ENCODE measurements around the gene CES3. TPM values are rescaled to one million over a fixed set of nuclear protein-coding genes. Genes with fewer than 3 reads are reported as not detected.

CES3 gene
- total RNA-seq, 1 donor: 0.54 TPM

DNA sequence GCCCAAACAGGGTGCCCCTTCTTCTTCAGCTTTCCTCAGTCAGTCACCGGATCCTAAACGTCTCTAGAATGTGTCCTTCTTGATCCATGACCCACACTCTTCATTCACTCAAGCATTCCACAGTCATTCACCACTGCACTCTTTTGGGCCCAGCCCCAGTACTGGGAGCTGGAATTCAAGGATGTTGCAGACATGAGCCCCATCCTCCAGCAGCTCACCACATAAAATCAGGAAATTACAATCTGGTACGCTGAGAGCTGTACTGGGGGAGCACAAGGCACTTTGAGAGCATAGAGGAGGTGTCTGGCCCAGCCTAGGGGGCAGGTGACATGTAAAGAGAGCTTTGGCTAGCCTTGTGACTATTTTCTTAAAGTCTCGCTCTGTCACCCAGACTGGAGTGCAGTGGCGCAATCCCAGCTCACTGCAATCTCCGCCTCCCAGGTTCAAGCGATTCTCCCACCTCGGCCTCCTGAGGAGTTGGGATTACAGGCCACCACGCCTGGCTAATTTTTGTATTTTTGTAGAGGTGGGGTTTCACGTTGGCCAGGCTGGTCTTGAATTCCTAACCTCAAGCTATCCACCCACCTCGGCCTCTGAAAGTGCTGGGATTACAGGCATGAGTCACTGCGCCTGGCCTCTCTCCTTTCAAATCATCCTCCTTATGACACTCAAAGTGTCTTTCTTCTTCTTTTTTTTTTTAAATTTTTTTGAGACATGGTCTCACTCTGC is 46.0 kb downstream of the CES3 start:
- TF ChIP-seq, protein P1, sequence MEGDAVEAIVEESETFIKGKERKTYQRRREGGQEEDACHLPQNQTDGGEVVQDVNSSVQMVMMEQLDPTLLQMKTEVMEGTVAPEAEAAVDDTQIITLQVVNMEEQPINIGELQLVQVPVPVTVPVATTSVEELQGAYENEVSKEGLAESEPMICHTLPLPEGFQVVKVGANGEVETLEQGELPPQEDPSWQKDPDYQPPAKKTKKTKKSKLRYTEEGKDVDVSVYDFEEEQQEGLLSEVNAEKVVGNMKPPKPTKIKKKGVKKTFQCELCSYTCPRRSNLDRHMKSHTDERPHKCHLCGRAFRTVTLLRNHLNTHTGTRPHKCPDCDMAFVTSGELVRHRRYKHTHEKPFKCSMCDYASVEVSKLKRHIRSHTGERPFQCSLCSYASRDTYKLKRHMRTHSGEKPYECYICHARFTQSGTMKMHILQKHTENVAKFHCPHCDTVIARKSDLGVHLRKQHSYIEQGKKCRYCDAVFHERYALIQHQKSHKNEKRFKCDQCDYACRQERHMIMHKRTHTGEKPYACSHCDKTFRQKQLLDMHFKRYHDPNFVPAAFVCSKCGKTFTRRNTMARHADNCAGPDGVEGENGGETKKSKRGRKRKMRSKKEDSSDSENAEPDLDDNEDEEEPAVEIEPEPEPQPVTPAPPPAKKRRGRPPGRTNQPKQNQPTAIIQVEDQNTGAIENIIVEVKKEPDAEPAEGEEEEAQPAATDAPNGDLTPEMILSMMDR (IDR thresholded peaks at IDR 0.05; ENCODE audit: insufficient read depth, low read length): no peak
- no peak for DNase-seq (ENCODE audit: low read depth)
- H3K4me3 ChIP-seq (ENCODE audit: low read depth, low read length): no peak overlapping the region

DNA sequence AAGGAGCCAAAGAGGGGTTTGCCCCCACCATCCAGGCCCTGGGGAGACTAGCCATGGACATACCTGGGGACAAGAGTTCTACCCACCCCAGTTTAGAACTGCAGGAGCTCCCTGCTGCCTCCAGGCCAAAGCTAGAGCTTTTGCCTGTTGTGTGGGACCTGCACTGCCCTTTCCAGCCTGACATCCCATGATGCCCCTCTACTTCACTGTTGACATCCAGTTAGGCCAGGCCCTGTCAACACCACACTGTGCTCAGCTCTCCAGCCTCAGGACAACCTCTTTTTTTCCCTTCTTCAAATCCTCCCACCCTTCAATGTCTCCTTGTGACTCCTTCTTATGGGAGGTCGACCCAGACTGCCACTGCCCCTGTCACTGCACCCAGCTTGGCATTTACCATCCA is 48.1 kb downstream of the CES3 start:
- DNase-seq (ENCODE audit: low read depth): no peak
- no peak overlapping the region for H3K4me3 ChIP-seq (ENCODE audit: low read depth, low read length)
- TF ChIP-seq, protein P1 (IDR thresholded peaks at IDR 0.05; ENCODE audit: insufficient read depth, low read length): no peak

DNA sequence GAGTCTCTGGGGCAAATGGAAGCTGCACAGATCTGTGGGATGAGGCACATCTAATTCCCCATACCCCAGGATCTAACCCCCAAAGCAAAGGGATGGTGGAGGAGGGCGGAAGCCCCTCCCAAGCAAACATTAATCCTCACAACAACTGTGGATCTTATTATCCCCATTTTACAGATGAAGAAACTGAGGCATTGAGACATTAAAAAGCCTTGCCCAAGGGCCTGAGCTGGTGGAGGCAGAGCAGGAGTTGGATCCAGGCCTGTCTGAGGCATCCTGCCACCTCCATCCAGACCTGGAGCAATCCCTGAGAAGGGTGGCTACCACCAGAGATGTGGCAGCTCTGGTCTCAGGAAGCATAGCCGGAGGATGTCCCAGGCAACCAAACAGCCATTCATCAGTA is 50.2 kb downstream of the CES3 start:
- TF ChIP-seq, protein P1 (IDR thresholded peaks at IDR 0.05; ENCODE audit: insufficient read depth, low read length): no peak
- no peak for DNase-seq (ENCODE audit: low read depth)
- no peak overlapping the region for H3K4me3 ChIP-seq (ENCODE audit: low read depth, low read length)

DNA sequence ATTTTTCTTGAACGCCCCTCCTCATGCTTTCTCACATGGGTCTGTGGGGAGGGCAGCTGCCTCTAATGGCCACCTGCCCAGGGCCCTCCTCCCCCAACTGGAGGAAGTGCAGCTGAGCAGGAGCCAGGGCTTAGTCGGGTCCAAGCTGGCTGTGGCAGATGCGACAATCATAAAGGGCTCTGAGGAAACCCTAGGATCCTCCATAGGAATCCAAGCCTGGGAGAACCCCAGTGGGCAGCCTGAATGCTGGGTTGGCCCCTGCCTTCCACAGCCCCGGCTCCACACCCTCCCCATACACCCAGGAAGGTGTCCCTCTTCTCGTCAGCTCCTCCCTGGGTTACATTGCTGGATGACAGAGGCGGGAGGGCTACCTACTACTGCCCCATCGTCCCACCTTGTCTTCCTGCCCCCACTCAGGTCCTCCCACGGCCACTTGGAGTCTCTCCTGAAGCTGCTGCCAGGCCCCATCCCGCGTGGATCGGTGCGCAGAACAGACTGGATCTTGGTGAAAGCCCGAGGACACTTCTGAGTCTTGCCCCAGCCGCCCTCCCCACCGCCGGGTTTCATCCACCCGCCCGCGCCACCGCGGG is 52.3 kb downstream of the CES3 start:
- no peak for DNase-seq (ENCODE audit: low read depth)
- TF ChIP-seq, protein P1 (IDR thresholded peaks at IDR 0.05; ENCODE audit: insufficient read depth, low read length): no peak
- H3K4me3 ChIP-seq (ENCODE audit: low read depth, low read length): peak overlapping the region; percentile 60

DNA sequence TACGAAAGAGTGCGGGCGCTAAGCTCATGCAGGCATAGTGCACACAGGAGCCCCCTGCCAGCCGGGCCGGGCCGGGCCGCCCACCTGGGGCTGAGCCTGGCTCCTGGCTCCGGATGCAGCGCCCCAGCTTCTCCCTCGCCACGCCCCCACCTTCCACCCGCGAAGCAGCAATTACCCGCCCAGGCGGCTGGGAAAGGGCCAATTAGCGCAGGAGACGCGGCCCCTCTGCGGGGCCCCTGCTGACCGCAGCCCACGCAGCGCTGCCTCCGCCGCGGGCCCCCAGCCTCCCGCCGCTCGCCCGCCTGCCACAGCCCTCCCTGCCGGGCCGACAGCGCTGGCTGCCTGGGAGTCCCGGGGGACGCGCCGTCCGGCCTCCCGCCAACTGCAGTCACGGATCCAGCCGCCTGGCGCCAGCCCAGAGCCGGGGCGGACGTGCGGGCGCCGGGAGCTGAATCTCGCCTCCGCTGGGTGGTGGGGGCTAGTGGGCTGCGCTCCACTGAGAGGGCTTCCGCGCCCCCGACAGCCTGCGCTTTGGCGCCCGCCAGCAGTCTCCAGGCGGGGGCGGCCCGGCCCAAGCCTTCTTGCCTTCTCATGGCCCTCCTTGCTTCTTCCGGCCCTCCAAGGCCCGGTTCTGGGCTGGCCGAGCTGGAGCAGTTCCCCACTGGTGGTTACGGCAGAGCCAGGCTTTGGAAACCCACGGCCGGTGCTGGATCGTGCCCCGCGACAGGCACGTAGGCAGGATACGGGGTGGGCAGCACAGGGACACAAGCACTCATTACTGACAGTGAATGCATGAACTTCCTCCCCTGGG is 53.0 kb downstream of the CES3 start:
- H3K4me3 ChIP-seq (ENCODE audit: low read depth, low read length): peak overlapping the region; percentile 60
- DNase-seq (ENCODE audit: low read depth): peak; percentile 68
- TF ChIP-seq, protein P1 (IDR thresholded peaks at IDR 0.05; ENCODE audit: insufficient read depth, low read length): peak; percentile 5

DNA sequence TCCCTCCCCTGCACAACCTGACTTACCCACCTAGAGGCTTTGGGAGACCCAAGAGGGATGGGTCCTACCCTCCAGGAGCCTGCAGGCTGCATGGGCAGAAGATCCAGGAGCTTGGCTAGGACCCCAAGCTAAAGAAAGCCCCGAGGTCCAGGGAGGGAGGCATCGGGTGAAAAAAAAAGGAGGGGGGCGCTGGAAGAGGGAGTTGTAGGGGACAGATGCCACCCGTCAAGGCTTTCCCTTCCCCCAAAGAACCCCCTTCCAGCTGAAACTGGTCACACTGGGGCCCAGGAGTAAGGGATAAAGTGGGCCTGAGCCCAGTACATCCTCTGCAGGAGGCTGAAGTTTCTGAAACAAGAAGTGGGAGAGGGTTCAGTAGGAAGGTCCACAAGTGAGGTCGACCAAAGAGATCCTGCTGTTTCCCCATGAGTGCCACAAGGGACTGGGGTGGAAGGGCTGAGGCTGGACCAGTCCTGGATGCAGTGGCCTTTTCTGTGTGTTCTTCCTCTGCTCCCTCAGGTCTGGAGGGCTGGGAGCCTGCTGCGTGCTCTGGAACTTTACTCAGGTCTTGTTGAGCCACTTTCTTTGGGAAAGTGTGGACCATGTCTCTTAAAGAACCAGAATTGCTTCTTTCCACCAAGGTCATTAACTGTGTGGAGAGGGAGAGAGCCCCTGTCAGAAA is 53.7 kb downstream of the CES3 start:
- peak overlapping the region; percentile 60 for H3K4me3 ChIP-seq (ENCODE audit: low read depth, low read length)
- DNase-seq (ENCODE audit: low read depth): no peak
- TF ChIP-seq, protein P1 (IDR thresholded peaks at IDR 0.05; ENCODE audit: insufficient read depth, low read length): no peak
